Smooth muscle cell (in vitro differentiated cells): Measurements from ENCODE around the gene ANAPC15. TPM values are rescaled to one million over a fixed set of nuclear protein-coding genes. Genes with fewer than 3 reads are reported as not detected.
A peak's percentile ranks its signal among the peaks of the same experiment; 100 is the strongest.
"Not testable (repeated sequence)": the region's sequence is repeated elsewhere in the genome, so short reads cannot be mapped to it uniquely, and the experiment has no call there.

Source experiments
- DNase-seq: peaks from one replicate; lab custom pipeline; 2025; ENCODE audit not compliant: unreplicated experiment; lab: John Stamatoyannopoulos, UW
- H2AFZ ChIP-seq: fragments of 200-600 bp; sonication (generic); 2 replicates; pipeline ENCODE4 v1.6.0; 2016; ENCODE audit warnings: antibody characterized with exemption, low read depth, mild to moderate bottlenecking
- H3F3A ChIP-seq: fragments of 200-600 bp; sonication (generic); 2 replicates; pipeline ENCODE4 v1.6.0; 2017; ENCODE audit warnings: antibody characterized with exemption, low read depth
- H3K27ac ChIP-seq: fragments of 200-600 bp; sonication (generic); 2 replicates; pipeline ENCODE4 v1.5.1; 2016; ENCODE audit warnings: low read depth, mild to moderate bottlenecking
- H3K27me3 ChIP-seq: fragments of 200-600 bp; sonication (generic); 2 replicates; pipeline ENCODE4 v1.6.1; 2016; ENCODE audit warnings: low read depth, mild to moderate bottlenecking
- H3K36me3 ChIP-seq: fragments of 200-600 bp; sonication (generic); 2 replicates; pipeline ENCODE4 v1.5.1; 2016; ENCODE audit warnings: low read depth
- H3K4me1 ChIP-seq: fragments of 200-600 bp; sonication (generic); 2 replicates; pipeline ENCODE4 v1.5.1; 2016; ENCODE audit warnings: low read depth
- H3K4me2 ChIP-seq: fragments of 200-600 bp; sonication (generic); 2 replicates; pipeline ENCODE4 v1.6.0; 2016; ENCODE audit warnings: mild to moderate bottlenecking
- H3K4me3 ChIP-seq: fragments of 200-600 bp; sonication (generic); 2 replicates; pipeline ENCODE4 v1.5.1; 2016; ENCODE audit warnings: mild to moderate bottlenecking
- H3K79me2 ChIP-seq: fragments of 200-600 bp; sonication (generic); 2 replicates; pipeline ENCODE4 v1.6.0; 2016; ENCODE audit warnings: low read depth, mild to moderate bottlenecking
- H3K9ac ChIP-seq: fragments of 200-600 bp; sonication (generic); 2 replicates; pipeline ENCODE4 v1.6.0; 2016; ENCODE audit warnings: low read depth
- H3K9me3 ChIP-seq: fragments of 200-600 bp; sonication (generic); replicated peaks from 2 replicates; pipeline ENCODE4 v1.5.1; 2016; ENCODE audit warnings: low read depth
- H4K20me1 ChIP-seq: fragments of 200-600 bp; sonication (generic); 2 replicates; pipeline ENCODE4 v1.6.0; 2016; ENCODE audit warnings: low read depth
- CTCF ChIP-seq: fragments of 200-600 bp; sonication (generic); IDR thresholded peaks from 2 replicates; pipeline ENCODE4 v1.5.1; 2017; ENCODE audit warnings: borderline replicate concordance, mild to moderate bottlenecking, antibody characterized with exemption; ENCODE audit not compliant: insufficient read depth, poor library complexity, severe bottlenecking
- WGBS: methylation state at CpG from one replicate; pipeline ENCODE4 v1.1.7; 2016; ENCODE audit warnings: low lambda C conversion rate; 5-methylcytosine and 5-hydroxymethylcytosine counted together
- polyA plus RNA-seq: library from polyadenylated mRNA; unstranded; fragments of >200 nt; fragmentation: Nextera tagmentation; extraction: Ambion mirVana; gene quantifications from 2 replicates; pipeline ENCODE4 v1.2.1, GENCODE V29; 2016
- total RNA-seq: library from RNA; depleted of rRNA; stranded (reverse); fragments of >200 nt; gene quantifications from 2 replicates; pipeline ENCODE4 v1.2.3, GENCODE V29; 2014

The ANAPC15 gene
- total and polyA plus RNA-seq, 2 experiments from 2014 or later = 12.2 to 51.9 TPM

GRCh38 chr11:72146625-72147024 is 34.1 kb upstream of the ANAPC15 start:
- no peak for DNase-seq
- H4K20me1 ChIP-seq = no peaks in the 10 kb centered on the region
- no peaks in the 10 kb centered on the region for H3K79me2 ChIP-seq
- WGBS = 42% methylated on average over 2 of the region's 2 CpGs
- no peaks in the 10 kb centered on the region for H3K36me3 ChIP-seq
- H3K27ac ChIP-seq = no peak overlapping the region
- no peak overlapping the region for H3K9ac ChIP-seq
- H3K9me3 ChIP-seq = no peaks in the 10 kb centered on the region
- H3K4me3 ChIP-seq = no peak overlapping the region
- H3K27me3 ChIP-seq = no peaks in the 10 kb centered on the region
- H2AFZ ChIP-seq = no peak overlapping the region
- H3F3A ChIP-seq = no peaks in the 10 kb centered on the region
- no peak overlapping the region for H3K4me2 ChIP-seq
- TF ChIP-seq CTCF = no peak
- H3K4me1 ChIP-seq = no peaks in the 10 kb centered on the region

- Histone ChIP-seq H3K27me3 (no peaks in the 10 kb centered on the region), H3K4me3 (no peak overlapping the region), H2AFZ (no peak overlapping the region), H3K27ac (no peak overlapping the region), H3K79me2 (no peaks in the 10 kb centered on the region), H3K36me3 (no peaks in the 10 kb centered on the region), H3K9ac (no peak overlapping the region), H4K20me1 (no peaks in the 10 kb centered on the region), H3K4me1 (no peaks in the 10 kb centered on the region), H3K4me2 (no peak overlapping the region), H3F3A (no peaks in the 10 kb centered on the region), H3K9me3 (no peaks in the 10 kb centered on the region)
- no peak for DNase-seq
- no peak for TF ChIP-seq CTCF
- WGBS = 83% methylated on average over 4 of the region's 4 CpGs
Measured at GRCh38 chr11:72144807-72145565, 32.5 kb upstream of the ANAPC15 start.

- WGBS = no CpG with 5 or more reads among the region's 1 CpG
- H3K4me2 ChIP-seq, DNase-seq, H3K4me1 ChIP-seq, H3K9ac ChIP-seq, H4K20me1 ChIP-seq, H3K9me3 ChIP-seq, H3K27ac ChIP-seq, H2AFZ ChIP-seq, H3K4me3 ChIP-seq, H3K27me3 ChIP-seq, H3K79me2 ChIP-seq, H3F3A ChIP-seq, H3K36me3 ChIP-seq: not testable (repeated sequence)
Measured at GRCh38 chr11:72142543-72142942, 30.0 kb upstream of the ANAPC15 start.

GRCh38 chr11:72142086-72142485 is 29.6 kb upstream of the ANAPC15 start:
- DNase-seq, H2AFZ ChIP-seq, H3K4me1 ChIP-seq, H3F3A ChIP-seq, H3K4me3 ChIP-seq, H3K4me2 ChIP-seq, H3K27me3 ChIP-seq, H3K9ac ChIP-seq, H4K20me1 ChIP-seq, H3K36me3 ChIP-seq, H3K9me3 ChIP-seq, H3K79me2 ChIP-seq: not testable (repeated sequence)
- WGBS = 38% methylated on average over 1 of the region's 1 CpG
- H3K27ac ChIP-seq = peak overlapping the region; percentile 82
